Prostate gland (tissue), 2 donors: ENCODE measurements around the gene TOP1.

Source experiments
- CTCF ChIP-seq, 4 experiments: fragments of 200-600 bp in 2 of 4; fragments of 450-650 bp in 2 of 4; sonication (generic) in 2 of 4; IDR thresholded peaks; 1 replicate in 3 of 4; 2 replicates in 1 of 4; pipeline ENCODE4 v1.5.1; 2016 to 2019; ENCODE audit warnings: antibody characterized with exemption in 4 of 4, mild to moderate bottlenecking in 2 of 4, moderate library complexity in 2 of 4
- POLR2AphosphoS5 ChIP-seq: sonication (generic); formaldehyde crosslinking; IDR thresholded peaks from one replicate; pipeline ENCODE4 v1.6.1; 2017; ENCODE audit warnings: antibody characterized with exemption

DNA sequence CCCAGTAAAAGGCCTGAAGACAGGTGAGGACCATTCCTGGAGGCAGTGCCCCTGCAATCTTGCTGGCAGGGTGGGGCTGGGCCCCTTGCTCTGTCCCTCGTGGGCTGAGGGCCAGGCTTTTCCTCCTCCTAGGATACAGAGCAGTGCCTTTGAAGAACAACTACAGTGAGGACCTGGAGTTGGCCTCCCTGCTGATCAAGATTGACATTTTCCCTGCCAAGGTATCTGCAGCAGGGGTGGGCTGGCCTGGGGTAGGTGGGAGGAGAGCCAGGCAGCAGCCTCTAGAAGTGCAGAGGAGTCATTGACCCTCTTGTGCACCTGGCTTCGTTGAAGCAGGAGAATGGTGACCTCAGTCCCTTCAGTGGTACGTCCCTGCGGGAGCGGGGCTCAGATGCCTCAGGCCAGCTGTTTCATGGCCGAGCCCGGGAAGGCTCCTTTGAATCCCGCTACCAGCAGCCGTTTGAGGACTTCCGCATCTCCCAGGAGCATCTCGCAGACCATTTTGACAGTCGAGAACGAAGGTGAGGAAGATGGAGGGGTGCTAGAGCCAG, 145.2 kb downstream of the TOP1 start:
- no peak for TF ChIP-seq CTCF (IDR thresholded peaks at IDR 0.05)
- no peak for TF ChIP-seq POLR2AphosphoS5
